ENCODE data around the gene MOSPD3. TPM values are rescaled to one million over a fixed set of nuclear protein-coding genes. Genes with fewer than 3 reads are reported as not detected.

MOSPD3 gene
- total and polyA plus RNA-seq, 2 of the 13 experiments (the other 11 are each of a cell fraction or from before 2014, with no cell fraction given) = 7.6 to 8.8 TPM

GRCh38 chr7:100566018-100566531 is 46.3 kb upstream of the MOSPD3 start (continued):
- TF ChIP-seq ZHX1 (CRISPR knock-in tag; IDR thresholded peaks at IDR 0.05; ENCODE audit: low read depth) = no peak
- no peak for TF ChIP-seq ZNF776 (CRISPR knock-in tag; IDR thresholded peaks at IDR 0.05)
- no peak for TF ChIP-seq POLR2A (IDR thresholded peaks at IDR 0.05; ENCODE audit: insufficient read depth in 1 of 2, low read depth in 2 of 2, low read length in 2 of 2)
- no peak for TF ChIP-seq ZNF7 (CRISPR knock-in tag; IDR thresholded peaks at IDR 0.05)
- no peak for TF ChIP-seq NONO (IDR thresholded peaks at IDR 0.05)
- TF ChIP-seq NONO (CRISPR knock-in tag; conservative IDR thresholded peaks at IDR 0.05) = no peak
- no peak for TF ChIP-seq KLF12 (CRISPR knock-in tag; IDR thresholded peaks at IDR 0.05; ENCODE audit: borderline replicate concordance)
- TF ChIP-seq TEF (CRISPR knock-in tag; IDR thresholded peaks at IDR 0.05) = no peak
- TF ChIP-seq SYNCRIP (IDR thresholded peaks at IDR 0.05; ENCODE audit: insufficient read depth, low read depth, low read length) = no peak
- TF ChIP-seq ZNF331 (CRISPR knock-in tag; IDR thresholded peaks at IDR 0.05) = 0 out of 2 replicates have a peak, but pooled peaks have one; percentile 20
- TF ChIP-seq ELF3 (CRISPR knock-in tag; IDR thresholded peaks at IDR 0.05) = no peak
- no peak for TF ChIP-seq ZNF639 (CRISPR knock-in tag; conservative IDR thresholded peaks at IDR 0.05)
- TF ChIP-seq MIER2 (CRISPR knock-in tag; IDR thresholded peaks at IDR 0.05) = no peak
- no peak for TF ChIP-seq ZNF543 (CRISPR knock-in tag; IDR thresholded peaks at IDR 0.05)
- no peak for TF ChIP-seq EZH2 (conservative IDR thresholded peaks at IDR 0.05; ENCODE audit: low read depth, low read length)
- TF ChIP-seq FOXO1 (CRISPR knock-in tag; IDR thresholded peaks at IDR 0.05) = no peak
- TF ChIP-seq TCF12 (IDR thresholded peaks at IDR 0.05) = no peak
- TF ChIP-seq TCF12 (CRISPR knock-in tag; IDR thresholded peaks at IDR 0.05) = no peak
- no peak for TF ChIP-seq ZNF839 (CRISPR knock-in tag; IDR thresholded peaks at IDR 0.05; ENCODE audit: borderline replicate concordance)
- TF ChIP-seq HNF1A (IDR thresholded peaks at IDR 0.05; ENCODE audit: low read depth) = no peak
- TF ChIP-seq HNF1A (CRISPR knock-in tag; IDR thresholded peaks at IDR 0.05; ENCODE audit: borderline replicate concordance) = no peak
- no peak for TF ChIP-seq HNRNPH1 (optimal IDR thresholded peaks at IDR 0.05; ENCODE audit: low read depth, low read length)
- no peak for TF ChIP-seq GFI1 (CRISPR knock-in tag; IDR thresholded peaks at IDR 0.05; ENCODE audit: borderline replicate concordance)
- no peak for TF ChIP-seq SOX6 (IDR thresholded peaks at IDR 0.05)
- no peak for TF ChIP-seq SOX6 (CRISPR knock-in tag; IDR thresholded peaks at IDR 0.05)
